Measurements from ENCODE around the gene EGFL7. TPM values are rescaled to one million over a fixed set of nuclear protein-coding genes. Genes with fewer than 3 reads are reported as not detected.

Gene EGFL7
- total RNA-seq, 1 experiment from 2014 or later: 38.0 TPM

DNA sequence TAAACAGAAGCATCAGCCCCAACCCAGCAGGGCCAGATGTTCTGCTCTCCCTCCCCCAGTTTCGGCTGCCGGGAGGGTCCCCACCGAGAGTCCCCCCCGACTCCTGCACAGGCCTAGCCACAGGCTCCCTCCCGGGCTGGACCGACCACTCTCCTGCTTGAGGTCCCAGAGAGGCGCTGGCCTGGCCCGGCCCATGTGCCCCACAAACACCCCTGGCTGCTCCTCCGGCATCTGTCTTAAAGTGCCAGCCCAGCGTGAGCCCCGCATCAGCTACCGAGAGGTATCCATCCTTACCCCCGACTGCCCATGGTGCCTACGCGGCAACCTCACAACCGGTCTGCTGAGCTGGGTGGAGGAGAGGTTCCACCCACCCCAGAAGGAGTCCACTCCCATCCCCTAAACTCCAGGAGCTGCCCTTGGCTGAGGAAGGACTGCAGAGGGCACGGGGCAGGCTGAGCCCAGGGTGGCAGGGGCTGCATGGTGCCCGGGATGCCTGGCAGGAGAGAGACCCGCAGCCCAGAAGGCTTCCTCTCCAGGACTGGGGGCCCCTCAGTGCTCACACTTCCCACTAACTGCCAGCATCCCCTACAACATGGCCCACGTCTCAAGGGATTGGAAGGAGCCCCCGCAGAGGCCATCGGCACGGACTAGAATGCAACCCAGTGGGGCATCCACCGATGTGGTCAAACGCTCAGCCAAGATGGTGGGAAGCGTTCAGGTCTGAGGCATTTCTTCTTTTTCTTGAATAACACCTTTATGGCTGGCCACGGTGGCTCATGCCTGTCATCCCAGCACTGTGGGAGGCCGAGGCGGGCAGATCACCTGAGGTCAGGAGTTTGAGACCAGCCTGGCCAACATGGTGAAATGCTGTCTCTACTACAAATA lies 15.6 kb upstream of the EGFL7 start:
- Histone ChIP-seq H3K23me2 (ENCODE audit: insufficient read length, low read depth, low read length, poor library complexity, severe bottlenecking) (no peaks in the 10 kb centered on the region), H2BK5ac (ENCODE audit: insufficient read length, low read length) (no peak overlapping the region), H3K23ac (ENCODE audit: insufficient read length, low read depth, low read length) (no peak overlapping the region), H3K27ac (ENCODE audit: insufficient read length, low read depth, low read length) (no peak overlapping the region), H3K14ac (ENCODE audit: insufficient read depth, low read length) (no peak overlapping the region; the same call in 1 of the 2 replicates), H3T11ph (ENCODE audit: low read length) (no peak overlapping the region), H4K20me1 (ENCODE audit: control insufficient read depth, insufficient read depth, insufficient read length) (no peaks in the 10 kb centered on the region), H2BK15ac (ENCODE audit: low read depth, low read length) (no peak overlapping the region), H2BK120ac (ENCODE audit: low read depth, low read length, poor library complexity, severe bottlenecking) (no peak overlapping the region), H3K79me2 (ENCODE audit: insufficient read depth, low read length) (no peaks in the 10 kb centered on the region), H3K56ac (ENCODE audit: insufficient read length, low read depth, low read length) (no peak overlapping the region), H3K79me1 (ENCODE audit: insufficient read depth, low read depth, low read length, poor library complexity, severe bottlenecking) (no peaks in the 10 kb centered on the region), H3K9me3 (ENCODE audit: control insufficient read depth, low read depth, low read length) (no peaks in the 10 kb centered on the region), H3K9ac (ENCODE audit: extremely low read depth, insufficient read length, low read length) (no peak overlapping the region), H4K8ac (replicated peaks; ENCODE audit: insufficient read length, low read depth, low read length) (no peak overlapping the region), H3K18ac (ENCODE audit: insufficient read length, low read depth, low read length) (no peak overlapping the region), H3K4me2 (ENCODE audit: insufficient read depth, insufficient read length, low read length) (no peak overlapping the region), H3K27me3 (ENCODE audit: insufficient read depth, low read length) (no peaks in the 10 kb centered on the region), H2BK20ac (ENCODE audit: low read depth, low read length, poor library complexity, severe bottlenecking) (no peak overlapping the region), H3K4ac (ENCODE audit: low read depth, low read length) (no peak overlapping the region), H4K5ac (ENCODE audit: insufficient read length, low read depth, low read length) (no peak overlapping the region), H2BK12ac (ENCODE audit: insufficient read length, low read depth, low read length) (no peak overlapping the region), H2AK5ac (ENCODE audit: insufficient read length, low read length) (no peak overlapping the region), H3K4me1 (ENCODE audit: insufficient read depth, low read length) (no peaks in the 10 kb centered on the region), H4K91ac (ENCODE audit: insufficient read length, low read depth, low read length) (no peak overlapping the region), H2AFZ (ENCODE audit: low read length) (no peak overlapping the region)
- no peaks in the 10 kb centered on the region for H3K36me3 Mint-ChIP-seq (ENCODE audit: insufficient read depth in 1 of 3, low read depth in 3 of 3)
- H3K27ac Mint-ChIP-seq: no peak overlapping the region; a peak in 1 of 7 replicates
- H3K9me3 Mint-ChIP-seq: no peaks in the 10 kb centered on the region; a peak in 1 of 5 replicates
- WGBS (ENCODE audit: extremely low coverage, insufficient read length, low lambda C conversion rate): no CpG with 5 or more reads among the region's 29 CpGs
- H3K27me3 Mint-ChIP-seq (ENCODE audit: low read depth): peaks cover 19% of the 10 kb centered on the region
- H3K4me3 Mint-ChIP-seq: no peak overlapping the region
- no peak for DNase-seq
- peaks cover 3 to 10% of the 10 kb centered on the region in 2 experiments; a peak in 3 of 4 replicates for H3K4me1 Mint-ChIP-seq
- TF ChIP-seq CTCF (conservative IDR thresholded peaks at IDR 0.05): no peak

Data from H9 (cell line).